Stimulated activated CD4-positive, alpha-beta T cell treated with anti-CD3 and anti-CD28 coated beads, Interleukin-12 subunit alpha, Interleukin-12 subunit beta, amount 100 ng/mL, for 4 hours (primary cell): Measurements from ENCODE around the gene LARGE1.

Experiments used
- DNase-seq: peaks from one replicate; pipeline ENCODE4 v3.0.0-alpha.2; 2020

The LARGE1 gene

GRCh38 chr22:33851240-33851639 lies 69.0 kb downstream of the LARGE1 start:
- DNase-seq = no peak

DNA sequence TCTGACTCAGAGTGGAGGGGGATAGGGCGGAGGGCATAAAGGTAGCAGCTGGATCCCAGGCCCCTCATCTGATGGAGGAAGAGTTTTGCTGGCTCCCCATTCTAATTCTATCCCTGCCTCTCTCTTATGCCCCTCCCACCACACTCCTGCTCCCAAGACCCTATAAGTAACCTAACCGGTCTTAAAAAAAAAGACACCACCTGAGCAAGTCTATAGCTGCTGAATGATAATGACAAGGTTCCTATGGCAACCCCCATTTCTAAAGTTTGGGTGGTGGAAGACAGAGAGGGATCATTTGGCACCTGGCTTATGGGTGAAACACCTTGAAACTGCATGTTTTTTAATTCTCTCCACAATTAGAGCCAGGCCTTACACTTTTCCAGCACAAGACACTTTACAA lies 69.6 kb downstream of the LARGE1 start:
- no peak for DNase-seq

DNA sequence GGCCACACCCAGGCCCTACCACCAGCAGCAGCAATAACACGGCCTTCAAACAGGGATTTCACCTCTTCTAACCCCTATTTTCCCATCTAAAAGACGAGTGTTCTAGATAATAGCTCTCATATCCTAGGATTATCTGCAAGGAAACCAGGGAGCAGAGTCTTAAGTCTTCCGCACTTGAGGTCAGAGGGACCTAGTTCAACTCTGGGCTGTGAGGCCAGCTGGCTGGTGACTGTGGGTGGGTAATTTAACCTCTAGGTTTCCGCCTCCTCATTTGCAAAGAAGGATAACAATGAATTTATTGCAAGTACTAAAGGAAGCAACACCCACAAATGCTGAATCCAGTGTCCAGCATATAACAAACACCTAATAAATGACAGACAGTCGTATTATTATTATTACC lies 70.1 kb downstream of the LARGE1 start:
- DNase-seq = no peak

GRCh38 chr22:33848251-33848650 lies 72.0 kb downstream of the LARGE1 start:
- DNase-seq = no peak

GRCh38 chr22:33844273-33844672 lies 76.0 kb downstream of the LARGE1 start:
- no peak for DNase-seq

GRCh38 chr22:33842421-33843094 lies 77.7 kb downstream of the LARGE1 start:
- no peak for DNase-seq

GRCh38 chr22:33842006-33842354 lies 78.3 kb downstream of the LARGE1 start:
- DNase-seq = no peak

DNA sequence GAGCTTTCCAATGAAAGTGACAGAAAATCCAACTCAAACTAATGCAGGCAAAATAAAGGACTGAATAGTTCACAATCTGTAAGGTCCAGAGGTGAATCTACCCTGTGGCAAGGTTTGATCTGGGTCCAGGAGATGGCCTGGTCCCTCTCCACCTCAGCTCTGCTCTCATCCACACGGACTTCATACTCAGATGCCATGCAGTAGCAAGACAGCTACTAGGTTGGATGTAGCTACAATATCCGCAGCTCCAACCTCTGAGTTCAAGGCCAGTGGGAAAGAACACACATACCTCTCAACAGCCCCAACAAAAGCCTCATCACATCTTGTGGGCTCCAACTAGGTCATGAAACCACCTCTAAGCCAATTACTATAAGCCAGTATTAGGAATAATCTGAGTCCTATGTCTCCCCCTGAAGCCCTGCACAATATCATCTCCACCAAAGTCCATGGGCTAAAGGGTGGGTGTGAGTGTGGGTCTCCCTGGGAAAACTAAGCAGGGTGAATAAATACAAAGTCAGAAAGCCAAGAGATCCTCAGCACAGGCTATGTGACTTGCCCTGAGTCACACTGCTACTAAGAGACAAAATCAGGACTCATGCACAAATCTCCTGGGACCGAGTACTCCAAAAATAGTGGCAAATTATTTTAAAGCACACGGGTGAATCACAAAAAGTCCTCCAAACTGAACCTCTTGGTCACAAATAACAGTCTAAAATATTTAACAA lies 78.8 kb downstream of the LARGE1 start:
- no peak for DNase-seq

GRCh38 chr22:33838644-33839043 lies 81.6 kb downstream of the LARGE1 start:
- DNase-seq = no peak

- DNase-seq = no peak
Measured at GRCh38 chr22:33837826-33838225, 82.5 kb downstream of the LARGE1 start.

DNA sequence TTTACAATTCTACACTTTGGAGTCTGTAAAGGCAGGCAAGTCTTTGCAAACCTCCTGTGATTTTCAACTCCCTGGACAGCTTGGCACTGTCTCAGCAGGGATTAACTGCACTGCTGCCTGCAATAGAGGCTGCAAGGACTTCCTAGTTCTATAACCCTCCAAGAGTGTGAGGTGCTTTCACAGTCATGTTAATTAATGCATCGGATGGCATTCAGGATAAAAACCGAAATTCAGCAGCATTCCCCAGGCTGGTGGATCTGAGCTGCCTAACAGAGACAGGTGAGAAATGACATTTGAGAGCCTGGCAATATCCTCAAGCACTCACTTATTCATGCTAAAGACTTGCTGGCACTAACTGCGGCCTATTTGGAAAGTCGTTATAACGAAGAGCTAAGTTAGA lies 85.0 kb downstream of the LARGE1 start:
- DNase-seq = no peak

- no peak for DNase-seq
Measured at GRCh38 chr22:33832558-33833151, 87.6 kb downstream of the LARGE1 start.

DNA sequence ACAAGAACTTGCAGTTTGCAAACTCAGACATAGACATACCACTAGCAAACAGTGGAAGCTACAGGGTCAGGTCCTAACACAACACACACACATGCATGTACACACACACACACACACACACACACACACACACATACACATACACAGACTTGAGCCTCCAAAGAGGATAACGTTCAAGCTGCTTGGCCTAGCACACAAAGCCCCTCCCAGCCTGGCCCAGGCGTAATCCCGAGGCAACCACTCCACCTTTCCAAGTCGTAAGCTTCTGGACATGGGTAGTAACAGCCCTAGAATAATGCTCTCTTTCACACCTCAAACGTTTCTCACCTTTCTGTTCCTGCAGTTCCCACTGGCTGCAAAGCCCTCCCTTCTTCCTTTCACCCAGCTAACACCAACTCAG lies 88.6 kb downstream of the LARGE1 start:
- DNase-seq = no peak

GRCh38 chr22:33831207-33831606 lies 89.1 kb downstream of the LARGE1 start:
- no peak for DNase-seq

- no peak for DNase-seq
Measured at GRCh38 chr22:33829546-33830280, 90.6 kb downstream of the LARGE1 start.

GRCh38 chr22:33828302-33828701 lies 92.0 kb downstream of the LARGE1 start:
- no peak for DNase-seq

- DNase-seq = no peak
Measured at GRCh38 chr22:33825761-33826160, 94.5 kb downstream of the LARGE1 start.

DNA sequence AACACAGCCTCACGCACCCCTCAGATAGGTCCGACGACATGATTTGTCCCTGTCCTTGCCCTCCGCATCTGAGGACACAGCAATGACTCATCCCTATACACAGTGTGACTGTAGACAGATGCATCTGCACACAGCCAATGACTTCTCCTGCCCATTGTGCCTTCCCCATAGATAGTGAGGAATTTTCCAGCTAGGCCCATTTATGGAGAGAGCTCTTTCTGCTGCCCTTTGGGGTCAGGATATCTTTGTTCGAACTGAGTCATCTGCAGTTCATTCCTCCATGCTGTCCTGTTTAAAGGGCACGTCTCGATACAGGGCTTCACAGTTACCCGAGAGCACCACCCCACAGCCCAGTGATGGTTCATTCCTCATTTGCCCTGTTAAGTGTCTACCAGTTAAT lies 96.7 kb downstream of the LARGE1 start:
- DNase-seq = no peak

- no peak for DNase-seq
Measured at GRCh38 chr22:33821290-33821689, 99.0 kb downstream of the LARGE1 start.

GRCh38 chr22:33819743-33820142 lies 100.5 kb downstream of the LARGE1 start:
- no peak for DNase-seq

- no peak for DNase-seq
Measured at GRCh38 chr22:33817512-33818127, 102.7 kb downstream of the LARGE1 start.

- DNase-seq = no peak
Measured at GRCh38 chr22:33812360-33812977, 107.8 kb downstream of the LARGE1 start.

DNA sequence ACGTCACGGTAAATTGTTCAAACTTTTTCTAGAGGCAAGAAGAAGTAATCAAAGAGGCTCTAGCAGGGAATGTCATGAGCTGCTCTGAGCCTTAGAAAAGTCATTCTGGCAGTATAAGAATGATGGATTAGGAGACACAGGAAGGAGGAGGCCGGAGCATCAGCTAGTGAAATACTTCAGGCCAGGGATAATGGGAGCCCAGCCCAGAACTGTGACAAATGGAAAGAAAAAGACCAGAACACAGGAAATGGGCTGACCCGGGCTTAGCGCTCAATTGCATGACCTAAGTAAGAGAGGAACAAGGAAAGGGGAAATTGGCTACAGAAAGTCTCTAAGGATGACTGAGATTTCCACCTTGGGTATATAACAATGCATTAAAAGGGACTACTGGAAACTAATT lies 108.6 kb downstream of the LARGE1 start:
- DNase-seq = no peak
